Type B pancreatic cell (in vitro differentiated cells): Measurements from ENCODE around the gene IGSF9B. TPM values are rescaled to one million over a fixed set of nuclear protein-coding genes. Genes with fewer than 3 reads are reported as not detected.

Experiments used
- DNase-seq: peaks from one replicate; pipeline ENCODE4 v3.0.0; 2021; ENCODE audit warnings: mixed read lengths; ENCODE audit not compliant: unreplicated experiment; ENCODE audit errors: extremely low spot score
- H3K27ac Mint-ChIP-seq: 2 replicates; pipeline ENCODE4 v1.8.0; 2021; ENCODE audit warnings: mild to moderate bottlenecking, mixed read lengths
- H3K27me3 Mint-ChIP-seq: 2 replicates; pipeline ENCODE4 v1.8.0; 2021; ENCODE audit warnings: mixed read lengths
- H3K36me3 Mint-ChIP-seq: 2 replicates; pipeline ENCODE4 v1.8.0; 2021; ENCODE audit warnings: mixed read lengths
- H3K4me1 Mint-ChIP-seq: one replicate; pipeline ENCODE4 v1.8.0; 2021; ENCODE audit warnings: mixed read lengths; ENCODE audit not compliant: unreplicated experiment
- H3K4me3 Mint-ChIP-seq: 2 replicates; pipeline ENCODE4 v1.8.0; 2021; ENCODE audit warnings: mild to moderate bottlenecking, mixed read lengths
- H3K9me3 Mint-ChIP-seq: 2 replicates; pipeline ENCODE4 v1.8.0; 2021; ENCODE audit warnings: mixed read lengths
- total RNA-seq: library from RNA; stranded (reverse); gene quantifications from 2 replicates; pipeline ENCODE4 v1.2.1, GENCODE V29; 2021; ENCODE audit warnings: low replicate concordance
- TF ChIP-seq, protein P1 (sequence below): fragments of 200-600 bp; sonication (generic); conservative IDR thresholded peaks from 2 replicates; pipeline ENCODE4 v1.5.0; 2021; ENCODE audit warnings: antibody characterized with exemption, mild to moderate bottlenecking

Gene IGSF9B
- total RNA-seq, 1 donor from 2014 or later, result 10.6 TPM

DNA sequence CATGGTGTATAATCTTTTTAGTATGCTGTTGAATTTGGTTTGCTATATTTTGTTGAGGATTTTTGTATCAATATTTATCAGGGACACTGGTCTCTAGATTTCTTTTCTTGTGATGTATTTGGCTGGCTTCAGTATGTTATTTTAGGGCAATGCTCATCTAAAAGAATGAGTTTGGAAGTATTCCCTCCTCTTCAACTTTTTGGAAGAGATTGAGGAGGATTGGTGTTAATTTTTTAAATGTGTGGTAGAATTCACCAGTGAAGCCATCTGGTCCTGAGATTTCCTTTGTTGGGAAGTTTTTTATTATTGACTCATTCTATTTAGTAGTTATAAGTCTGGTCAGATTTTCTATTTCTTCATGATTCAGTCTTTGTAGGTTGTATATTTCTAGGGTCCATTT is 89.3 kb downstream of the IGSF9B start:
- TF ChIP-seq, protein P1, sequence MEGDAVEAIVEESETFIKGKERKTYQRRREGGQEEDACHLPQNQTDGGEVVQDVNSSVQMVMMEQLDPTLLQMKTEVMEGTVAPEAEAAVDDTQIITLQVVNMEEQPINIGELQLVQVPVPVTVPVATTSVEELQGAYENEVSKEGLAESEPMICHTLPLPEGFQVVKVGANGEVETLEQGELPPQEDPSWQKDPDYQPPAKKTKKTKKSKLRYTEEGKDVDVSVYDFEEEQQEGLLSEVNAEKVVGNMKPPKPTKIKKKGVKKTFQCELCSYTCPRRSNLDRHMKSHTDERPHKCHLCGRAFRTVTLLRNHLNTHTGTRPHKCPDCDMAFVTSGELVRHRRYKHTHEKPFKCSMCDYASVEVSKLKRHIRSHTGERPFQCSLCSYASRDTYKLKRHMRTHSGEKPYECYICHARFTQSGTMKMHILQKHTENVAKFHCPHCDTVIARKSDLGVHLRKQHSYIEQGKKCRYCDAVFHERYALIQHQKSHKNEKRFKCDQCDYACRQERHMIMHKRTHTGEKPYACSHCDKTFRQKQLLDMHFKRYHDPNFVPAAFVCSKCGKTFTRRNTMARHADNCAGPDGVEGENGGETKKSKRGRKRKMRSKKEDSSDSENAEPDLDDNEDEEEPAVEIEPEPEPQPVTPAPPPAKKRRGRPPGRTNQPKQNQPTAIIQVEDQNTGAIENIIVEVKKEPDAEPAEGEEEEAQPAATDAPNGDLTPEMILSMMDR, result no peak
- Mint-ChIP-seq H3K9me3 (no peaks in the 10 kb centered on the region), H3K27ac (no peak overlapping the region), H3K36me3 (no peaks in the 10 kb centered on the region), H3K4me1 (no peaks in the 10 kb centered on the region), H3K27me3 (peaks cover 9% of the 10 kb centered on the region), H3K4me3 (no peak overlapping the region)
- no peak for DNase-seq

DNA sequence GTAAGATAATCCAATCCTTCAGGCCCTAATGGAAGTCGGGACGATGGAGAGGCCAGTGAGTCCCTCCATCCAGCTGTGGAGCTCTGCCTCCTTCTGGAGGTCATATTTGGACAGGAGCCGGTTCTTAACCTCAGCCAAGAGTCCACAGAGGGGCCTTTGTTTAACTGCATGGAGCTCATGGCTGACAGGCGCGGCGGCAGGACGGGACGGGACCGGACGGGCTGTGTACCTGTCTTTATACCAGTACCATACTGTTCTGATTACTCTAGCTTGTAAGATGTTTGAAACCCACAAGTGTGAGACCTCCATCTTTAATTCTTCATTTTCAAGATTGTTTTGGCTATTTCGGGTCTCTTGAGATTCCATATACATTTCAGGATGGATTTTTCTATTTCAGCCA is 91.3 kb downstream of the IGSF9B start:
- DNase-seq, result no peak
- Mint-ChIP-seq H3K4me1 (no peaks in the 10 kb centered on the region), H3K27ac (no peak overlapping the region), H3K4me3 (no peak overlapping the region), H3K36me3 (no peaks in the 10 kb centered on the region), H3K27me3 (peaks cover 16% of the 10 kb centered on the region), H3K9me3 (no peaks in the 10 kb centered on the region)
- TF ChIP-seq, protein P1, result no peak

DNA sequence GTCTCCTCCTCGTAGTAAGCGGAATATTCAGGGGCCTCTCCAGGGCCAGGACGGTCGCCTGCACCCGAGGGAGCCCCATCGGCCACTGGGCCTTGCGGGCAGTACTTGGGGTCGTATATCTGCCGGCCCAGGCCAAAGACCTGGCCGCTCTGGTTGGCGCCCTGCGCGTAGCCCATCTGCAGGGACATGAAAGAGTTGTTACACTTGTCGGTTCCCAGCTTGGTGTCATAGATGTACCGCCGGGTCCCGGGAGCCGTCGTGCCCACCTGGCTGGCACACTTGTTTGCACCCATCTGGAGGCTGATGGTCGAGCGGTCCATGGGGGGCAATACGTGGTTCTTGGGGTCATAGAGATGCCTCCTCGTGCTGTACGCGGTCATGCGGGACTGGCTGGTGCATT is 92.0 kb downstream of the IGSF9B start:
- H3K4me1 Mint-ChIP-seq, result no peaks in the 10 kb centered on the region
- no peaks in the 10 kb centered on the region for H3K36me3 Mint-ChIP-seq
- H3K4me3 Mint-ChIP-seq, result no peak overlapping the region

DNA sequence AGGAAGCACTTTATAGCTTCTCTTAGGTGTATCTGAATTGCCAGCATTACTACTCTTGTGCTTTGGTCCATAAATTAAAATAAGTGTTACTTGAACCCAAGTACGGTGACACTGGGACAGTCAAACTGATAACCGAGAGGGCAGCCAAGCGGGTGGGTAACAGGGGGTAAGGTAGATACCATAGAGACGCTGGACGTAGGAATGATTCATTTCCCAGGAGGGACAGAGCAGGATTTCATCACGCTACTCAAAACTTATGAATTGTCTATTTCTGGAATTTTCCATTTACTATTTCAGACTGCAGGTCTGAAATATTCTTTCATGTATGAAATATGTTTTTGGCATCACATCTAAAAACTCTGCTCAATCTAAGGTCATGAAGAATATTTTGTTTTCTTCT is 96.6 kb downstream of the IGSF9B start:
- no peaks in the 10 kb centered on the region for H3K4me1 Mint-ChIP-seq
- H3K27ac Mint-ChIP-seq, result no peak overlapping the region
- no peak overlapping the region for H3K4me3 Mint-ChIP-seq
- TF ChIP-seq, protein P1, result no peak
- no peak for DNase-seq
- peaks cover 23% of the 10 kb centered on the region for H3K27me3 Mint-ChIP-seq
- H3K9me3 Mint-ChIP-seq, result no peaks in the 10 kb centered on the region
- no peaks in the 10 kb centered on the region for H3K36me3 Mint-ChIP-seq

More for the DNA sequence above, 92.0 kb downstream of the IGSF9B start:
- peak; percentile 61 for DNase-seq
- TF ChIP-seq, protein P1, result no peak
- no peak overlapping the region for H3K27ac Mint-ChIP-seq
- H3K9me3 Mint-ChIP-seq, result no peaks in the 10 kb centered on the region
- H3K27me3 Mint-ChIP-seq, result peaks cover 16% of the 10 kb centered on the region

Other genes starting within 250 kb of the IGSF9B start
- gene SPATA19, start 111.5 kb downstream of the IGSF9B start, total RNA-seq, result not detected in 2 replicates
- gene JAM3, start 112.1 kb upstream of the IGSF9B start, total RNA-seq, result 6.3 and 50.3 TPM in 2 replicates